Epithelial cell of esophagus (primary cell): ENCODE measurements around the gene OSBPL8.

Experiments
- DNase-seq: peaks from one replicate; pipeline ENCODE4 v3.0.0; 2010; ENCODE audit warnings: low read depth
- H3K4me3 ChIP-seq: 2 replicates; pipeline ENCODE4 v1.5.1; 2011; ENCODE audit warnings: mild to moderate bottlenecking, low read length, control low read depth
- TF ChIP-seq, protein P1 (sequence below): IDR thresholded peaks from 2 replicates; pipeline ENCODE4 v1.5.1; 2011; ENCODE audit warnings: low read depth, mild to moderate bottlenecking, low read length, control low read depth, inconsistent platforms; ENCODE audit not compliant: insufficient read depth; ENCODE audit errors: missing control alignments

The OSBPL8 gene

DNA sequence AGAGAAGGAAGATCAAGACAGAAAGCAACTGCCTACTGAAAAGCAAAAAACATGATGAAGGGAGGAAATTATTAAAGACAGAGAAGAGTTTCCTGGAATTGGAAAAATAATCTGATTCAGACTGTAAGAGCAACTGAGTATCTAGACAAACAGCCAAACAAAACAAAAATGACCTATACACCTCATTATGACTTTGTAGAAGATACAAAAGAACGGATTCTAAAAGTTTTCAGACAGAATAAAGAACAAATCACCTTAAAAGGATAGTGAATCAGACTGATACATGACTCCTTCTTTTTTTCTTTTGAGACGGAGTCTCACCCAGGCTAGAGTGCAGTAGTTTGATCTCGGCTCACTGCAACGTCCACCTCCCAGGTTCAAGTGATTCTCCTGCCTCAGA is 10.4 kb downstream of the OSBPL8 start:
- TF ChIP-seq, protein P1, sequence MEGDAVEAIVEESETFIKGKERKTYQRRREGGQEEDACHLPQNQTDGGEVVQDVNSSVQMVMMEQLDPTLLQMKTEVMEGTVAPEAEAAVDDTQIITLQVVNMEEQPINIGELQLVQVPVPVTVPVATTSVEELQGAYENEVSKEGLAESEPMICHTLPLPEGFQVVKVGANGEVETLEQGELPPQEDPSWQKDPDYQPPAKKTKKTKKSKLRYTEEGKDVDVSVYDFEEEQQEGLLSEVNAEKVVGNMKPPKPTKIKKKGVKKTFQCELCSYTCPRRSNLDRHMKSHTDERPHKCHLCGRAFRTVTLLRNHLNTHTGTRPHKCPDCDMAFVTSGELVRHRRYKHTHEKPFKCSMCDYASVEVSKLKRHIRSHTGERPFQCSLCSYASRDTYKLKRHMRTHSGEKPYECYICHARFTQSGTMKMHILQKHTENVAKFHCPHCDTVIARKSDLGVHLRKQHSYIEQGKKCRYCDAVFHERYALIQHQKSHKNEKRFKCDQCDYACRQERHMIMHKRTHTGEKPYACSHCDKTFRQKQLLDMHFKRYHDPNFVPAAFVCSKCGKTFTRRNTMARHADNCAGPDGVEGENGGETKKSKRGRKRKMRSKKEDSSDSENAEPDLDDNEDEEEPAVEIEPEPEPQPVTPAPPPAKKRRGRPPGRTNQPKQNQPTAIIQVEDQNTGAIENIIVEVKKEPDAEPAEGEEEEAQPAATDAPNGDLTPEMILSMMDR, result no peak
- no peak overlapping the region for H3K4me3 ChIP-seq
- DNase-seq, result peak; percentile 2

DNA sequence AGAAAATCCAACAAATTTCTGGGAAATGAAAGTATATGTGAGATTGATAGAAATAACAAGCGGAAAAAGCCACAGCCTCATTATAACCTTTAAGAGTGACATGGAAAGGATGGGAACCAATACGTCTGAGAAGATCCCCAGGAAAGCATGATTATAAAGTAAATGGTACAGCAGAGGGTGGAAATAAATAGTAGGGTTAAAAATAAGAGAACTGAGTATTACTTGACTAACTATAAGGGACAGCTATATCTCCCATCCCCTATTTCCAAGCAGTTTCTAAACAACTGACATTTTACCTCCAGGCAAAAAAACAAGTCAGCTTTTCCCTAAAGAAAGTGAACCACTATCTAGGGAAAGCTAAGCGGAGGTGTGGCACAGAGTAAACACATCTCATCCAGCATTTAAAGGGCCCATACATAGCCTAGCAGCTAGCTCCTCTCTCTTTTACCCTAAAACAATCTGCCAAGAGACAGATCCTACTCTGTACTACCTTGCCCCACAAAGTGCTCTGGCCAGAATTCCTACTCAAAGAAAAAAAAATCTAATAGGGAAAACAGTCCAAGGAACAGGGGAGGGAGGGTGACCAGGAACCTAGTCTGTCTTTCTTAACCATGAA is 11.2 kb downstream of the OSBPL8 start:
- DNase-seq, result peak; percentile 58
- TF ChIP-seq, protein P1, result no peak
- H3K4me3 ChIP-seq, result no peak overlapping the region

DNA sequence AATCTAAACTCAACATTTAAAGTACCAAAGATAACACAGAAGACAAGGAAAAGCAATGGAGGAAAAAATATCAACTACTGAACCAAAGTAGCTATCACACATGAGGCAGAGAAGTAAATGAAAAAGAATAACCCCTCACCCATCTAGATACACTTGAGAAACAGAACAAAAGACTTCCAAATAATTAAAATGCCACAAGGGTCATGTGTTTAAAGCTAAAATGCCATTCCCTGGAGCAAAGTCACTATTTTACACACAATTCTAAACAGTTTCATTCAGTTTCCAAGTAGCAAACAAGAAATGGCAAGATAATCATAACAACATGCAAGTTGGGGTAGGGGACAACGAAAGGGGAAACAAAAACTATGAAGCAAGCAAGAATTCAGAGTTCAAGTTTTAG is 12.0 kb downstream of the OSBPL8 start:
- TF ChIP-seq, protein P1, result no peak
- no peak for DNase-seq
- H3K4me3 ChIP-seq, result no peak overlapping the region

DNA sequence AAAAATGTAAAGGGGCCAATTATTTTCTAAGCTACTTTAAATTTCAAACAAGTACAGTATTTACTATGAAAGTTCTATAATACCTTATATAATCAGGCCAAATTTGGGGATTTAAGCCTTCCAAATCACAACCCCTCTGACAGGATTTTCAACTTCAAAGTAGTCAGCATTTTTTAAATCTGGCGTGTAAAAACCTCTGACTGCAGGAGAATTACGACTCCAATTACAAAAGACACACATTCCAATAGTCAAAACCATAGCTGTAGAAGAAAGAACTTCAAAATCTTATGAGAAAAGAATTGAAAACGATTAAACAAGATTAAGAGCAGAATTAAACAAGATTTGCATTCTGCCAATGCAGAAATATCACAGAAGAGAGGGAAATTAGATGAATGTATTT is 12.7 kb downstream of the OSBPL8 start:
- TF ChIP-seq, protein P1, result no peak
- no peak for DNase-seq
- H3K4me3 ChIP-seq, result no peak overlapping the region

DNA sequence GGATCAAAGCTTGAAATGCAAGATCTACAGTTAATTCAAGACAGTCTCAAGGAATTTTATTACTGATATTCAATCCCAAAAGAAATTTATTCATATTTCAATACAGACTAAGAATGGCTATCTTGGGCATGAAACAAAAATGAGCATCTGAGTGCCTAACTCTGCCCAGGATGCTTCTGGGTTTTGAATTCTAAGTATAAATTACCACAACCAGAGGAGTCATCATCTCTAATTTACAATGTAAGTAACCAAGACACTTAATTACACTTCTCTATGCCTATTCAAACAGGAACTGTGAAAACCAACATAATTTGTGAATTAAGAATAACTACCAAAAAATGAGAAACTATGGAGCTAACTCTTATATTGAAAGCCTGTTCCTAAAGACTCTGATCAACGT is 14.1 kb downstream of the OSBPL8 start:
- TF ChIP-seq, protein P1, result no peak
- H3K4me3 ChIP-seq, result no peak overlapping the region
- no peak for DNase-seq

DNA sequence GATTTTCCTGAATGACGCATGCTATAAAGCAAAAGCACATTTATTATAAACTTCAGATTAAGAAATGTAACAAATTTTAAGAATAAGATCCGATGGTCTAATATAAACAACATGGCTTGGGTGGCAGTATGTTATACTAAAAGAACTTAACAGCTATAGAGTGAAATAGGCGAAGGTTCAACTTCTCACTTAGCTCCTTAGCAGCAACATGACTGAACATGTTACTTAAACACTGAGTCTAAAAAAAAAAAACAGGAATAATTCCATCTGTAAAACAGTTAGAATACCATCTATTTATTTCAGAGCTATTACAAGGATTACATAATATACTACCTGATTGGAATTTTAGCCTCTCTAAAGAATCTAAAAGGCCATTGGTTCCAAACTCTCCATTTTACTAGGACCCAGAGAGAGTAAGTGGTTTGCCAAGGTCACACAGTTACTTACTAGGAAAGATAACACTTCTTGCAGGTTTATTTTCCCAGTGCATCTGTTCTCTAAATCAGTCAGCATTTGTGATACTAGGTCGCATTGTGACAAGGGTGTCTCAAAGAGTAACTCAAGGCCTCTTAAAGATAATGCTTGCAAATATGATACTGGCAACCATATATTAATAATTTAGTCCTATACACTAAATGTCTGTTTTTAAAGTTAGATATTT is 14.8 kb downstream of the OSBPL8 start:
- peak; percentile 53 for DNase-seq
- no peak overlapping the region for H3K4me3 ChIP-seq
- TF ChIP-seq, protein P1, result no peak
